Stimulated activated CD8-positive, alpha-beta memory T cell treated with anti-CD3 and anti-CD28 coated beads, Interleukin-12 subunit alpha, Interleukin-12 subunit beta, amount 100 ng/mL, for 4 hours (primary cell): ENCODE measurements around the gene ACMSD.

Source experiments
- DNase-seq: peaks from one replicate; pipeline ENCODE4 v3.0.0-alpha.2; 2020; ENCODE audit warnings: low read depth

Gene ACMSD

GRCh38 chr2:134949981-134950708 lies 111.7 kb downstream of the ACMSD start:
- DNase-seq: no peak

GRCh38 chr2:134950886-134951285 lies 112.5 kb downstream of the ACMSD start:
- DNase-seq: no peak
